WTC11 (cell line): ENCODE data around the gene CRTC2. TPM values are rescaled to one million over a fixed set of nuclear protein-coding genes. Genes with fewer than 3 reads are reported as not detected.

Experiments
- ATAC-seq: fragments of 200-7000 bp; cut with Tn5 transposase; 2 replicates; pipeline ENCODE4 v1.10.0; 2021; ENCODE audit warnings: mild to moderate bottlenecking, moderate library complexity
- CTCF ChIA-PET: fragments of 300-600 bp; sonication (Branson Sonifier 250); formaldehyde crosslinking; loops from one replicate; lab custom pipeline; 2021; ENCODE audit warnings: antibody characterized with exemption; lab: Charles Lee
- POLR2A ChIA-PET: fragments of 350-600 bp; sonication (Branson Sonifier 250); formaldehyde crosslinking; loops from one replicate; lab custom pipeline; 2021; ENCODE audit warnings: antibody characterized with exemption; lab: Charles Lee
- DNase-seq: peaks from one replicate; pipeline ENCODE4 v3.0.0; 2021; ENCODE audit warnings: low spot score
- H3K27ac Mint-ChIP-seq: 2 replicates; pipeline ENCODE4 v1.8.0; 2021; ENCODE audit warnings: mixed read lengths
- H3K27me3 Mint-ChIP-seq: 2 replicates; pipeline ENCODE4 v1.8.0; 2021; ENCODE audit warnings: low read depth, mild to moderate bottlenecking, moderate library complexity, mixed read lengths
- H3K36me3 Mint-ChIP-seq: 2 replicates; pipeline ENCODE4 v1.8.0; 2021; ENCODE audit warnings: mixed read lengths
- H3K4me1 Mint-ChIP-seq: 2 replicates; pipeline ENCODE4 v1.8.0; 2022; ENCODE audit warnings: mixed read lengths
- H3K4me3 Mint-ChIP-seq: 2 replicates; pipeline ENCODE4 v1.8.0; 2021; ENCODE audit warnings: mild to moderate bottlenecking, moderate library complexity, mixed read lengths
- H3K9me3 Mint-ChIP-seq: 2 replicates; pipeline ENCODE4 v1.8.0; 2021; ENCODE audit warnings: mixed read lengths
- ATF1 ChIP-seq: sonication (generic); formaldehyde crosslinking; IDR thresholded peaks from 2 replicates; pipeline ENCODE4 v1.8.1; 2023; ENCODE audit warnings: mild to moderate bottlenecking, moderate library complexity, missing genetic modification reagents
- CBFB ChIP-seq: sonication (generic); formaldehyde crosslinking; IDR thresholded peaks from 2 replicates; pipeline ENCODE4 v1.8.1; 2022; ENCODE audit warnings: mild to moderate bottlenecking, low read depth, missing genetic modification reagents
- ERG ChIP-seq: fragments of 250-450 bp; sonication (Bioruptor Pico); IDR thresholded peaks from 2 replicates; pipeline ENCODE4 v1.8.0; 2021; ENCODE audit warnings: mild to moderate bottlenecking
- ESRRA ChIP-seq: sonication (generic); formaldehyde crosslinking; IDR thresholded peaks from 2 replicates; pipeline ENCODE4 v1.8.1; 2022; ENCODE audit warnings: mild to moderate bottlenecking, missing genetic modification reagents, borderline replicate concordance
- GRHL2 ChIP-seq: fragments of 250-450 bp; sonication (Bioruptor Pico); IDR thresholded peaks from 2 replicates; pipeline ENCODE4 v1.8.0; 2022; ENCODE audit warnings: mild to moderate bottlenecking, moderate library complexity; ENCODE audit not compliant: insufficient replicate concordance, severe bottlenecking
- GTF2I ChIP-seq: fragments of 250-450 bp; sonication (Bioruptor Pico); conservative IDR thresholded peaks from 2 replicates; pipeline ENCODE4 v1.4.0; 2021; ENCODE audit warnings: mild to moderate bottlenecking
- HMGA2 ChIP-seq: fragments of 250-450 bp; sonication (Bioruptor Pico); IDR thresholded peaks from 2 replicates; pipeline ENCODE4 v1.4.0; 2021; ENCODE audit warnings: mild to moderate bottlenecking, moderate library complexity
- IRF1 ChIP-seq: sonication (generic); formaldehyde crosslinking; IDR thresholded peaks from 2 replicates; pipeline ENCODE4 v1.8.0; 2023; ENCODE audit warnings: missing genetic modification reagents
- MXD4 ChIP-seq: fragments of 250-450 bp; sonication (Bioruptor Pico); IDR thresholded peaks from 2 replicates; pipeline ENCODE4 v1.8.0; 2021; ENCODE audit warnings: mild to moderate bottlenecking, moderate library complexity, borderline replicate concordance
- NFATC4 ChIP-seq: fragments of 250-450 bp; sonication (Bioruptor Pico); IDR thresholded peaks from 2 replicates; pipeline ENCODE4 v1.9.0; 2021; ENCODE audit warnings: mild to moderate bottlenecking
- NFE2L1 ChIP-seq: sonication (generic); formaldehyde crosslinking; IDR thresholded peaks from 2 replicates; pipeline ENCODE4 v1.8.1; 2023; ENCODE audit warnings: missing genetic modification reagents
- NR1H2 ChIP-seq: sonication (generic); formaldehyde crosslinking; IDR thresholded peaks from 2 replicates; pipeline ENCODE4 v1.9.0; 2021; ENCODE audit warnings: mild to moderate bottlenecking, moderate library complexity, missing genetic modification reagents
- NR2C2 ChIP-seq: sonication (generic); formaldehyde crosslinking; IDR thresholded peaks from 2 replicates; pipeline ENCODE4 v1.8.0; 2022; ENCODE audit warnings: mild to moderate bottlenecking, missing genetic modification reagents
- SMAD3 ChIP-seq: sonication (generic); formaldehyde crosslinking; IDR thresholded peaks from 2 replicates; pipeline ENCODE4 v1.8.0; 2022; ENCODE audit warnings: missing genetic modification reagents, mild to moderate bottlenecking, borderline replicate concordance
- TCF7 ChIP-seq: sonication (generic); formaldehyde crosslinking; IDR thresholded peaks from 2 replicates; pipeline ENCODE4 v1.8.0; 2022; ENCODE audit warnings: mild to moderate bottlenecking, low read depth, missing genetic modification reagents, moderate library complexity
- TEAD1 ChIP-seq: sonication (generic); formaldehyde crosslinking; IDR thresholded peaks from 2 replicates; pipeline ENCODE4 v1.8.0; 2022; ENCODE audit warnings: mild to moderate bottlenecking, missing genetic modification reagents
- ZBTB21 ChIP-seq: sonication (generic); formaldehyde crosslinking; IDR thresholded peaks from 2 replicates; pipeline ENCODE4 v1.8.1; 2023; ENCODE audit warnings: mild to moderate bottlenecking, missing genetic modification reagents, borderline replicate concordance
- ZNF121 ChIP-seq: sonication (generic); formaldehyde crosslinking; IDR thresholded peaks from 2 replicates; pipeline ENCODE4 v1.8.0; 2023; ENCODE audit warnings: missing genetic modification reagents
- ZNF232 ChIP-seq: sonication (generic); formaldehyde crosslinking; IDR thresholded peaks from 2 replicates; pipeline ENCODE4 v1.8.0; 2022; ENCODE audit warnings: mild to moderate bottlenecking, missing genetic modification reagents
- ZNF263 ChIP-seq: sonication (generic); formaldehyde crosslinking; IDR thresholded peaks from 2 replicates; pipeline ENCODE4 v1.8.1; 2022; ENCODE audit warnings: low read depth, mild to moderate bottlenecking, moderate library complexity, missing genetic modification reagents
- ZNF416 ChIP-seq: fragments of 250-450 bp; sonication (Bioruptor Pico); IDR thresholded peaks from 2 replicates; pipeline ENCODE4 v1.9.0; 2021; ENCODE audit warnings: mild to moderate bottlenecking, inconsistent platforms
- ZNF423 ChIP-seq: fragments of 250-450 bp; sonication (Bioruptor Pico); IDR thresholded peaks from 2 replicates; pipeline ENCODE4 v2.1.2; 2022; ENCODE audit warnings: mild to moderate bottlenecking, moderate library complexity
- ZNF425 ChIP-seq: fragments of 250-450 bp; sonication (Bioruptor Pico); conservative IDR thresholded peaks from 2 replicates; pipeline ENCODE4 v1.9.0; 2021; ENCODE audit warnings: mild to moderate bottlenecking
- ZSCAN18 ChIP-seq: fragments of 250-450 bp; sonication (Bioruptor Pico); IDR thresholded peaks from 2 replicates; pipeline ENCODE4 v2.1.2; 2022; ENCODE audit warnings: mild to moderate bottlenecking, moderate library complexity
- total RNA-seq: library from RNA; stranded (reverse); gene quantifications from 3 replicates; pipeline ENCODE4 v1.2.3, GENCODE V29; 2021
- TF ChIP-seq, protein P1 (sequence below): sonication (generic); formaldehyde crosslinking; IDR thresholded peaks from 2 replicates; pipeline ENCODE4 v1.8.1; 2023; ENCODE audit warnings: mild to moderate bottlenecking, missing genetic modification reagents, moderate library complexity
- TF ChIP-seq, protein P2 (sequence below): sonication (generic); formaldehyde crosslinking; IDR thresholded peaks from 2 replicates; pipeline ENCODE4 v1.8.0; 2022; ENCODE audit warnings: mild to moderate bottlenecking, missing genetic modification reagents
- TF ChIP-seq, protein P3 (sequence below): fragments of 200-600 bp; IDR thresholded peaks from 2 replicates; pipeline ENCODE4 v1.8.0; 2022; ENCODE audit warnings: antibody characterized with exemption

Gene CRTC2
- total RNA-seq, 1 experiment from 2014 or later: 43.7 TPM

DNA sequence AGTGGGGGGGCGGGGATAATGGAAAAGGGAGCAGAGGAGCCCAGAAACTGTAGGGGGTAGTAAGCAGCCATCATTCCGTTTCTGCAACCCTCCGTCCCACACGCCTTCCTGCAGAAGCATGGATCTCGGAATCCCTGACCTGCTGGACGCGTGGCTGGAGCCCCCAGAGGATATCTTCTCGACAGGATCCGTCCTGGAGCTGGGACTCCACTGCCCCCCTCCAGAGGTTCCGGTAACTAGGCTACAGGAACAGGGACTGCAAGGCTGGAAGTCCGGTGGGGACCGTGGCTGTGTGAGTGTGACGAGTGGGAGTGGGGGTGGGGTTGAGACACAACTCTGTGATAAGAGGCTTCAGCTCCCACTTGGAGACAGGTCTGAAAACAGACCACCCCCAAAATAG lies 10.0 kb upstream of the CRTC2 start:
- ChIA-PET POLR2A (interaction anchor here (0.6 to 4.4 kb wide), 6 partner anchors 9 to 46 kb away, joined by 3 to 55 read pairs (median 22); partner anchors contain the start of genes CRTC2, DENND4B, GATAD2B and JTB), CTCF (interaction anchor here (1.9 to 2.9 kb wide), 3 partner anchors 17 to 271 kb away, joined by 4 to 28 read pairs (median 21); partner anchors contain the start of genes DENND4B and RAB13)
- Mint-ChIP-seq H3K4me3 (peak overlapping the region; percentile 80), H3K27me3 (no peaks in the 10 kb centered on the region), H3K36me3 (peaks cover 9% of the 10 kb centered on the region), H3K27ac (no peak overlapping the region), H3K9me3 (peaks cover 5% of the 10 kb centered on the region), H3K4me1 (peaks cover 26% of the 10 kb centered on the region)
- DNase-seq: no peak
- TF ChIP-seq GTF2I (CRISPR knock-in tag): no peak
- TF ChIP-seq ESRRA (CRISPR knock-in tag): no peak
- no peak for TF ChIP-seq ZSCAN18 (CRISPR knock-in tag)
- TF ChIP-seq HMGA2 (CRISPR knock-in tag): no peak
- no peak for TF ChIP-seq NR2C2 (CRISPR knock-in tag)
- TF ChIP-seq ZNF232 (CRISPR knock-in tag): no peak
- TF ChIP-seq ERG (CRISPR knock-in tag): no peak
- TF ChIP-seq TEAD1: no peak
- TF ChIP-seq, protein P1, sequence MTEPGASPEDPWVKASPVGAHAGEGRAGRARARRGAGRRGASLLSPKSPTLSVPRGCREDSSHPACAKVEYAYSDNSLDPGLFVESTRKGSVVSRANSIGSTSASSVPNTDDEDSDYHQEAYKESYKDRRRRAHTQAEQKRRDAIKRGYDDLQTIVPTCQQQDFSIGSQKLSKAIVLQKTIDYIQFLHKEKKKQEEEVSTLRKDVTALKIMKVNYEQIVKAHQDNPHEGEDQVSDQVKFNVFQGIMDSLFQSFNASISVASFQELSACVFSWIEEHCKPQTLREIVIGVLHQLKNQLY (CRISPR knock-in tag): no peak
- TF ChIP-seq IRF1 (CRISPR knock-in tag): no peak
- no peak for TF ChIP-seq ZNF423 (CRISPR knock-in tag)
- TF ChIP-seq NFE2L1 (CRISPR knock-in tag): no peak
- ATAC-seq: no peak

DNA sequence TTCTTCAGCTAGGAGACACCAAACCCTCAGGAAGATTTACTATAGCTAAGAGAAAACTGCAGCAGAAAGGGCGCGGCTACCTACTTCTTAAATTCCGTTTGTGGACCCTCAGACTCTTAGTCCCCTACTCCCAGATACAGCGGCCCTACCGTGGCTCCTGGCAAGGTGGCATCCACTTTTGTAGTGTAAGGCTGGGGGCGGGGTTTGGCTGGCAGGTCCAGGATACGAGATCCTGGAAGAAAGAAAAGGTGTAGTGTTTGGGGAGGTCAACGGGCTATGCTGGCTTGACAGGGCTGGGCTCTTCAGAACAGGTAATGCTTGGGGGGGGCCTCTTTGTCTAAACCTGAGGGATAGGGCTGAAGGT lies 9.6 kb upstream of the CRTC2 start:
- CTCF ChIA-PET: interaction anchor here (0.8 to 2.9 kb wide), 9 partner anchors 9 to 270 kb away, joined by 3 to 28 read pairs (median 6); partner anchors contain the start of genes CRTC2, DENND4B, JTB and RAB13
- Mint-ChIP-seq H3K9me3 (peaks cover 5% of the 10 kb centered on the region), H3K4me3 (peak overlapping the region; percentile 80), H3K27me3 (no peaks in the 10 kb centered on the region), H3K27ac (peak overlapping the region; percentile 98), H3K4me1 (peaks cover 26% of the 10 kb centered on the region), H3K36me3 (peaks cover 9% of the 10 kb centered on the region)
- POLR2A ChIA-PET: interaction anchor here (0.8 to 4.4 kb wide), 12 partner anchors 8 to 334 kb away, joined by 3 to 55 read pairs (median 8); partner anchors contain the start of genes CHTOP, CRTC2, DENND4B and GATAD2B
- DNase-seq (peak; percentile 54), ATAC-seq (peak; percentile 1; the same call in 1 of the 2 replicates)
- no peak for TF ChIP-seq ZBTB21 (CRISPR knock-in tag)
- no peak for TF ChIP-seq ZNF263 (CRISPR knock-in tag)
- TF ChIP-seq ATF1: no peak
- TF ChIP-seq MXD4 (CRISPR knock-in tag): no peak
- TF ChIP-seq NFATC4: no peak
- TF ChIP-seq NR1H2: no peak
- no peak for TF ChIP-seq ZNF121 (CRISPR knock-in tag)
- no peak for TF ChIP-seq ZNF416 (CRISPR knock-in tag)
- TF ChIP-seq, protein P2, sequence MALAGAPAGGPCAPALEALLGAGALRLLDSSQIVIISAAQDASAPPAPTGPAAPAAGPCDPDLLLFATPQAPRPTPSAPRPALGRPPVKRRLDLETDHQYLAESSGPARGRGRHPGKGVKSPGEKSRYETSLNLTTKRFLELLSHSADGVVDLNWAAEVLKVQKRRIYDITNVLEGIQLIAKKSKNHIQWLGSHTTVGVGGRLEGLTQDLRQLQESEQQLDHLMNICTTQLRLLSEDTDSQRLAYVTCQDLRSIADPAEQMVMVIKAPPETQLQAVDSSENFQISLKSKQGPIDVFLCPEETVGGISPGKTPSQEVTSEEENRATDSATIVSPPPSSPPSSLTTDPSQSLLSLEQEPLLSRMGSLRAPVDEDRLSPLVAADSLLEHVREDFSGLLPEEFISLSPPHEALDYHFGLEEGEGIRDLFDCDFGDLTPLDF (CRISPR knock-in tag): no peak
- no peak for TF ChIP-seq CBFB (CRISPR knock-in tag)
- TF ChIP-seq, protein P1 (CRISPR knock-in tag): no peak
- no peak for TF ChIP-seq TCF7 (CRISPR knock-in tag)
- TF ChIP-seq SMAD3: no peak
- TF ChIP-seq, protein P3, sequence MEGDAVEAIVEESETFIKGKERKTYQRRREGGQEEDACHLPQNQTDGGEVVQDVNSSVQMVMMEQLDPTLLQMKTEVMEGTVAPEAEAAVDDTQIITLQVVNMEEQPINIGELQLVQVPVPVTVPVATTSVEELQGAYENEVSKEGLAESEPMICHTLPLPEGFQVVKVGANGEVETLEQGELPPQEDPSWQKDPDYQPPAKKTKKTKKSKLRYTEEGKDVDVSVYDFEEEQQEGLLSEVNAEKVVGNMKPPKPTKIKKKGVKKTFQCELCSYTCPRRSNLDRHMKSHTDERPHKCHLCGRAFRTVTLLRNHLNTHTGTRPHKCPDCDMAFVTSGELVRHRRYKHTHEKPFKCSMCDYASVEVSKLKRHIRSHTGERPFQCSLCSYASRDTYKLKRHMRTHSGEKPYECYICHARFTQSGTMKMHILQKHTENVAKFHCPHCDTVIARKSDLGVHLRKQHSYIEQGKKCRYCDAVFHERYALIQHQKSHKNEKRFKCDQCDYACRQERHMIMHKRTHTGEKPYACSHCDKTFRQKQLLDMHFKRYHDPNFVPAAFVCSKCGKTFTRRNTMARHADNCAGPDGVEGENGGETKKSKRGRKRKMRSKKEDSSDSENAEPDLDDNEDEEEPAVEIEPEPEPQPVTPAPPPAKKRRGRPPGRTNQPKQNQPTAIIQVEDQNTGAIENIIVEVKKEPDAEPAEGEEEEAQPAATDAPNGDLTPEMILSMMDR: no peak
- no peak for TF ChIP-seq GRHL2 (CRISPR knock-in tag)
- TF ChIP-seq ZNF425 (CRISPR knock-in tag): no peak
